WTC11 (cell line): ENCODE data around the gene SPATS2.

Experiments
- CTCF ChIP-seq: fragments of 200-600 bp; IDR thresholded peaks from 2 replicates; pipeline ENCODE4 v1.8.0; 2022; ENCODE audit warnings: antibody characterized with exemption
- GABPB1 ChIP-seq: sonication (generic); formaldehyde crosslinking; IDR thresholded peaks from 2 replicates; pipeline ENCODE4 v1.8.1; 2023; ENCODE audit warnings: mild to moderate bottlenecking, missing genetic modification reagents
- NR2C2 ChIP-seq: sonication (generic); formaldehyde crosslinking; IDR thresholded peaks from 2 replicates; pipeline ENCODE4 v1.8.0; 2022; ENCODE audit warnings: mild to moderate bottlenecking, missing genetic modification reagents
- TCF7 ChIP-seq: sonication (generic); formaldehyde crosslinking; IDR thresholded peaks from 2 replicates; pipeline ENCODE4 v1.8.0; 2022; ENCODE audit warnings: mild to moderate bottlenecking, low read depth, missing genetic modification reagents, moderate library complexity
- ZNF512 ChIP-seq: sonication (generic); formaldehyde crosslinking; IDR thresholded peaks from 2 replicates; pipeline ENCODE4 v1.8.1; 2022; ENCODE audit warnings: missing genetic modification reagents, borderline replicate concordance
- TF ChIP-seq, protein P1 (sequence below): sonication (generic); formaldehyde crosslinking; IDR thresholded peaks from 2 replicates; pipeline ENCODE4 v1.8.1; 2022; ENCODE audit warnings: low read depth, mild to moderate bottlenecking, moderate library complexity, missing genetic modification reagents, borderline replicate concordance

GRCh38 chr12:49529414-49529813 lies 162.2 kb downstream of the SPATS2 start:
- TF ChIP-seq CTCF, result no peak
- no peak for TF ChIP-seq TCF7
- no peak for TF ChIP-seq ZNF512 (CRISPR knock-in tag)
- TF ChIP-seq GABPB1 (CRISPR knock-in tag), result no peak
- TF ChIP-seq NR2C2 (CRISPR knock-in tag), result no peak
- TF ChIP-seq, protein P1, sequence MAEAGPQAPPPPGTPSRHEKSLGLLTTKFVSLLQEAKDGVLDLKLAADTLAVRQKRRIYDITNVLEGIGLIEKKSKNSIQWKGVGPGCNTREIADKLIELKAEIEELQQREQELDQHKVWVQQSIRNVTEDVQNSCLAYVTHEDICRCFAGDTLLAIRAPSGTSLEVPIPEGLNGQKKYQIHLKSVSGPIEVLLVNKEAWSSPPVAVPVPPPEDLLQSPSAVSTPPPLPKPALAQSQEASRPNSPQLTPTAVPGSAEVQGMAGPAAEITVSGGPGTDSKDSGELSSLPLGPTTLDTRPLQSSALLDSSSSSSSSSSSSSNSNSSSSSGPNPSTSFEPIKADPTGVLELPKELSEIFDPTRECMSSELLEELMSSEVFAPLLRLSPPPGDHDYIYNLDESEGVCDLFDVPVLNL (CRISPR knock-in tag), result no peak
